Right hindlimb (tissue), 1 donor: ENCODE measurements around the gene PTTG1IP2.
"Not testable (repeated sequence)": the region's sequence is repeated elsewhere in the genome, so short reads cannot be mapped to it uniquely, and the experiment has no call there.

ENCODE experiments used
- DNase-seq: peaks from one replicate; pipeline ENCODE4 v3.0.0-alpha.2; 2018

Gene PTTG1IP2

GRCh38 chr7:90469554-90469953, at the start of gene PTTG1IP2:
PTTG1IP2 (plus strand) TSS chr7:90469639; CDS start chr7:90469787, 148 bp downstream.
- no peak for DNase-seq

DNA sequence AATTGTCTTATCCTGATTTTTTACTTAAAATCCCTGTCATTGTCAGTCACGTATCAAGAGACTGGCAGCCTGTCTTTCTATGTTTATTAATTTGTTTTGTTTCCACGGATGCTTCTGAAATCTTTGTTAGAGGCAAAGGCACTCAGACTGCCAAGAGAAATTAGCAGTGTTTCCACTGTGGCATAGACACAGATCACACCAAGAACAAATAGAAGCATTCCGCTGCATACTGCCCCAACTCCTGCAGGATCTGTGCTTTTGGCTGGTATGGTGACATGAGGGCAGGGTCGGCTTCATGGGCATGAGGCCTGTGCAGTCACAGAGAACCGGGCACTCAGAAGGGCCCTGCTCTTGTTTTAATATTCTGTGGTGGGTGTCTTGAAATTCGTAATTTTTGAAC, 47.8 kb upstream of the PTTG1IP2 start:
- DNase-seq, result no peak

GRCh38 chr7:90424720-90425119, 44.7 kb upstream of the PTTG1IP2 start:
- DNase-seq, result no peak

DNA sequence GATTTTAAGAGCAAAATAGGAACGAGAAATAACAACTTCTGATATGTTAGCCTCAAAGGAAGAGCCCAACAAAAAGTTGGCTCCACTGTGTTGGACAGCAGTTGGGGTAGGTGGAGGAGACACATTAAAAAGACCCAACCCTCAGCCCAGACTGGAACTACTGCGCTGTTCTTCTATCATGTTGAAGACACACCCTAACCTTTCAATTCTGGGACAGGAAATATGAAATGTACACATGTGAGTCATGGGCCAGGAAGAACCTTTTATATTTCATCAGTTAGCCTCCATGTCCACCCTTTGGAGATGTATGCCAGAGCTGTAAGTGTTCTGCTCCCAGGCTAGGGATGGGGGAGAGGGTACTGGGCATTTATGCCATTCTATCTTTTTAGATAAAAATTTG, 44.1 kb upstream of the PTTG1IP2 start:
- DNase-seq, result no peak

- peak; percentile 21 for DNase-seq
Observed at GRCh38 chr7:90430614-90431460, 38.6 kb upstream of the PTTG1IP2 start.

DNA sequence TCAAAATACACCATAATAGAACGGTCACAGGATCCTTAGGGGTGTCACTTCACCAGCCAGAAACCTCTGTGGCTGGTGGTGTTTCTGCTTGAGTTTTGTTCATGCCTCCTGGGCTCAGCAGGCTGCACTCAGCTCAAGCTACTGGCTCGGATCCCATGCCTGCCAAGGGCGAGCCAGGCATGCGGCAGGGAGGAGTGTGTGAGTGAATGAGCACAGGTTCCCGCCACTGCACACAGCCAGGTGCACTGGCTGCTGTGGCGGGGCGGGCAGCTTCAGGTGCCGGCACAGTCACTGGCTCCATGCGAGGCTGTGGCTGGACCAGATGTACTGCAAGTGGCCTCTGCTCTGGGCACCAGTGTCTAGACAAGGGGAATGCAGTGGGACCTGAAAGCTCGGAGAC, 36.7 kb upstream of the PTTG1IP2 start:
- DNase-seq, result no peak

DNA sequence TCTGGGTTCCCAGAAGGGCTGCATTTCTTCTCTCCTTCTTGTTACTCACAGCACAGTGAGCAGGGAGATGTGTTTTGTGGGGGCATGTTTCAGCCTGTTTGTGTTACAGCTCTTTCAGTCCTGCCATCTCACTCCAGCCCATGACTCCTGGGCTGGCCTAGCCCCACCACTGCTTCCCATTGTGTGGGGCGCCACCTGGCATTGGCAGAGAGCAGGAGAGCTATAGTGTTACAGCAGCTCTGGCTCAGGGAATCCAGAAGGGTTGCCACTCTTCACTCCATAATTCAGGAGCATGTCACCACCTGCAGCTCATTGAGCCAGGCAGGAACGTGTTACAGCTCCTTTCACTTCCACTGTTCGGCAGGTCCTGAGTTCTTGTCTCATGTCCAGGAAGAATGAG, 36.2 kb upstream of the PTTG1IP2 start:
- DNase-seq, result no peak

GRCh38 chr7:90445633-90446032, 23.8 kb upstream of the PTTG1IP2 start:
- DNase-seq, result no peak

GRCh38 chr7:90446137-90446899, 23.1 kb upstream of the PTTG1IP2 start:
- DNase-seq, result no peak

DNA sequence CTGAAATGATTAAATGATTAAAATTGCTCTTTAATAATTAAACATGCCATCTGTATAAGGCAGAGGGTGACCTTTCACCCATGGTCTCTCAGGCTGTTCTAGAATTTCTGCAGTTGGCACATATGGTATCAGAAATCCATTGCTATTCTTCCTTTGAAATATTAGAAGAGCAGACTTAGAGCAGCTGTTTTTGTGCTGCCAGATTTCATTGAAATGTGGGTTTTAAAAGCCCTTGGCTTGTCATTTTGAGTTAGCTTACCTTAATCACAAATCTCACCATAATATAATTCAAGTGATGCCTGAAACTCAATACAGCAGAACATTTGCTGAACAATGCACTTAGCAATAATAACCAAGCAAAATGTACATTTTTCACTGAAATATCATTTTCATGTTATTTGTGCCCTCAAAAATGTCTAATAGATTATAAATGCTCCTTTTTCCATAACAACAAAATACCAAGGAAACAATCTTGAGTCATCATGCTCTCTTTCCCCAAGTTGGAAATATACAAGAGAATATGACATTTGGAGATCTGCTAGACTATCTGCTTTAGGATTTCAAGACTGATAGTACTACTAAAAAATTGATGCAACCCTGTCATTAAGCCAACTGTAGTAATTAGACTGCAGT, 16.1 kb upstream of the PTTG1IP2 start:
- DNase-seq, result no peak

DNA sequence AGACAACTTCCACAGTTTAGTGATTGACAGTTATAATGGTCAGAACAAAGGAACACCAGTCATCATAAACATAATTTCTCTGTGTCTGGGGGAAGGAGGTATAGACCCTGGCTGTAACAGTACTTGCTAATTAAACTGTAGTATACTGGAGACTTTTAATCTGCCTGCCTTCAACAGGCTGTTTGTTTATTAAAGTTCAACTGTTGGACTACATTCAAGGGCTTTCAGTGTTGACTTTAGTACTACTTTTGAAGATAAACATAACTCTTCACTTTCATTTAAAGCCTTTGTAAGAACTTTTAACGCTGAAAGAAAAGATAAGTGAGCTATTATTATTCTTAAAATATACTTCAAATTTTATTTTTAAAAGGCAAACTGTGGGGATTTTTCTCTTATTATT, 15.5 kb upstream of the PTTG1IP2 start:
- DNase-seq, result no peak

GRCh38 chr7:90455163-90456030, 14.0 kb upstream of the PTTG1IP2 start:
- DNase-seq, result no peak

- no peak for DNase-seq
Observed at GRCh38 chr7:90458104-90458503, 11.3 kb upstream of the PTTG1IP2 start.

DNA sequence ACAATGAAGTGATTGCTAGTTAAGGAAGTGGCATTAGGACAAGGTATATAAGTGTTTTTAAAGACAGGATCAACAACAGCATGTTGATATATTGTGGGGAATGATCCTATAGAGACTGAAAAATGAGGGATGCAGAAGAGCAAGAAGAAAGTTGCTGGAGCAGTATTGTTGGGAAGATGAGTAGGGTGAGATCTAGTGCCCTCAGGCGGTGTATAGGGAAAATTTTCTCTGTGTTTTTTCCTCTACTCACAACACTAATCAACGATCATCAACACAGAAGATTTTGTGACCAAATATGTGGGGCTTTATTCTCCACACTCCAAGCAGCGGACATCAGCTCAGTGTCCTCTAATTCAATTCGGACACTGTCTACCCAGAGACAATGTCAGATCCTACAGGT, 9.6 kb upstream of the PTTG1IP2 start:
- no peak for DNase-seq

GRCh38 chr7:90461219-90461618, 8.2 kb upstream of the PTTG1IP2 start:
- no peak for DNase-seq

DNA sequence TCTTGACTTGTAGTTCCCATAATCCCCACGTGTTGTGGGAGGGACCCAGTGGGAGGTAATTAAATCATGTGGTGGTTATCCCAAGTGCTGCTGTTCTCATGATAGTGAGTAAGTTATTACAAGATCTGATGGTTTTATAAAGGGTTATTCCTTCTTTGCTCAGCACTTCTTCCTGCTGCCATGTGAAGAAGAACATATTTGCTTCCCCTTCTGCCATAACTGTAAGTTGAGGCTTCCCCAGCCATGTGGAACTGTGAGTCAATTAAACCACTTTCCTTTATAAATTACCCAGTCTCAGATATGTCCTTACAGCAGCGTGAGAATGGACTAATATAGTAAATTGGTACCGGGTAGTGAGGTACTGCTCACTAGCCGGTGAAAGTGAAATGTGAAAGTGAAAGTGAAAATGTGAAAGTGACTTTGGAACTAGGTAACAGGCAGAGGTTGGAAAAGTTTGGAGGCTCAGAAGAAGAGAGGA, 6.2 kb upstream of the PTTG1IP2 start:
- DNase-seq, result not testable (repeated sequence)

DNA sequence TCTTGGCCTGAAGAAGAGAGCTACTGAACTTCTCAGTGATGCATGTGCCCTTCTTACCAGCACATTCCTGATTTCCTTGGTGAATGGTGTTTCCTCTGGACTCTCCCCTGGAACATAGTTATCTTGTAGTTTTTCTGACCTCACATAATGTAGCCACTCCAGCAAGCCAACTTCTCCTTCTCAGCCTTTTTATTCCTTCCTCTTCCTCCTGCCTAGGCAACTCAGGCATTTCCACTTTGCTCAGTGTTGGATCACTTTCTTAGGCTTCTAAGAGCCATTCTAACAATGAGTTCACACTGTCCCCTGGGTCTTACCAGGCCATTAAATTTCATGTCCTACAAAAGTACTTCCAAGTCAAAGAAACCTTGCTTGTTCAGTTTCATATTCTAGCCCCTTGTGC, 3.6 kb upstream of the PTTG1IP2 start:
- no peak for DNase-seq

GRCh38 chr7:90472805-90473540, 3.5 kb downstream of the PTTG1IP2 start:
- DNase-seq, result no peak

DNA sequence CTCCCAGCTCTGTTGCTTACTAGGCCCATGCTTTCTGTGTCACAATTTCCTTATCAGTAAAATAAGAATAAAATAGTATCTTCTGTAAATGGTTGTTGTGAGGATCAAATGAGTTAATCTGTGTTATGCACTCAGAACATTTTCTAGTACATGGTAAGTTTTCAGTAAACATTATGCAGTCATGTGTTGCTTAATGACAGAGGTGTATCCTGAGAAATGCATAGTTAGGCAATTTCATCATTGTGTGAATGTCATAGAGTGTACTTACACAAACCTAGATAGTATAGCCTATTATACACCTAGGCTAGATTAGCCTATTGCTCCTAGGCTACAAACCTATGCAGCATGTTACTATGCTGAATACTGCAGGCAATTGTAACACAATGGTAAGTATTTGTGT, 4.4 kb downstream of the PTTG1IP2 start:
- DNase-seq, result no peak

- DNase-seq, result no peak
Observed at GRCh38 chr7:90474284-90475210, 5.1 kb downstream of the PTTG1IP2 start.

DNA sequence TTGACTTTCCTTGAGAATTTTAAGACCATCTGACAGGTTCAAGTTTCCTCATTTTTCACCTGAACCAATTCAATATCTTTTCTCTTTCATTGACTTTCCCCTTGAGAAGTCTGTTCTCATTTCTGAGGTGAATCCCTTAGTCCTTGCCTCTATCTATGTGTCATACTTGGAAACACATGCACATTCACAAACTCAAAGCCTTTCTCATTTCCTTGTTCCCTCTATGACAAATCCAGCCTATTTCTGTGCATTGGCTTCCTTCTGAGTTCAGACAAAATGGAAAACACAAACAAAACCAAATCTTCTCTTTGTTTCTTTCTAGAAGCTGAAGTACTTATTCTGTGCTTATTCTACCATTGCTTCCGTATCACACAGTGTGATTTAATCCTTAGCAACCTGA, 13.8 kb downstream of the PTTG1IP2 start:
- DNase-seq, result no peak
